ENCODE results near the gene ARID3A. TPM values are rescaled to one million over a fixed set of nuclear protein-coding genes. Genes with fewer than 3 reads are reported as not detected.

The ARID3A gene
- total RNA-seq, 1 experiment from 2014 or later = 10.2 TPM

DNA sequence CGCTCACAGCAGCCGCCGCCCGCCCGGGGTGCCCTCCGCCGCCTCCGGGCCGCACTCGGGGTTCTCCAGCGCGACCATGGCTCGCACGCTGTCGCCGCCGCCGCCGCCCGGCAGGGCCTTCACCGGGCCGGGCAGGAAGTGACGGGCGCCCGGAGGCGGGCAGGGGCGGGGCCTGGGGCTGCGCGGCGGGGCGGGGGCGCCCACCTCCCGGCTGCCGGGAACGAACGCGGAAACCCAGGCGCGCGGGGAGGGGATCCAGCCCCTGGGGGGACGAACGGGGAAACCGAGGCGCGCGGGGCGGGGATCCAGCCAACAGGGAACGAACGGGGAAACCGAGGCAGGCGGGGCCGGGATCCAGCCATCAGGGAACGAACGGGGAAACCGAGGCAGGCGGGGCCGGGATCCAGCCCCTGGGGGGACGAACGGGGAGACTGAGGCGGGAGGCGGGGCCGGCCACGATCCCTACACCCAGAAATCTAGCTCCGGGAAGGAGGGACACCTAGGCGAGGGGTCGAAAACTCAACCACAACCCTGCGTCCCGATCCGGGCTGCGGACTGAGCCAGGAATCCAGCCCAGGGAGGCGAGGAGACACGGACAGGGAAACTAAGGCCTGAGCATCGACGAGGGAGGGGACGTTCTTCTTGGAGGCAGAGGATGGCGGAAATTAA lies 12.6 kb upstream of the ARID3A start, which contains the start of gene R3HDM4:
Gene R3HDM4 (minus strand): TSS at position 140 of the 669 bp plus-strand sequence. CDS start 62 bp downstream, at position 78.
- TF ChIP-seq, protein P1, sequence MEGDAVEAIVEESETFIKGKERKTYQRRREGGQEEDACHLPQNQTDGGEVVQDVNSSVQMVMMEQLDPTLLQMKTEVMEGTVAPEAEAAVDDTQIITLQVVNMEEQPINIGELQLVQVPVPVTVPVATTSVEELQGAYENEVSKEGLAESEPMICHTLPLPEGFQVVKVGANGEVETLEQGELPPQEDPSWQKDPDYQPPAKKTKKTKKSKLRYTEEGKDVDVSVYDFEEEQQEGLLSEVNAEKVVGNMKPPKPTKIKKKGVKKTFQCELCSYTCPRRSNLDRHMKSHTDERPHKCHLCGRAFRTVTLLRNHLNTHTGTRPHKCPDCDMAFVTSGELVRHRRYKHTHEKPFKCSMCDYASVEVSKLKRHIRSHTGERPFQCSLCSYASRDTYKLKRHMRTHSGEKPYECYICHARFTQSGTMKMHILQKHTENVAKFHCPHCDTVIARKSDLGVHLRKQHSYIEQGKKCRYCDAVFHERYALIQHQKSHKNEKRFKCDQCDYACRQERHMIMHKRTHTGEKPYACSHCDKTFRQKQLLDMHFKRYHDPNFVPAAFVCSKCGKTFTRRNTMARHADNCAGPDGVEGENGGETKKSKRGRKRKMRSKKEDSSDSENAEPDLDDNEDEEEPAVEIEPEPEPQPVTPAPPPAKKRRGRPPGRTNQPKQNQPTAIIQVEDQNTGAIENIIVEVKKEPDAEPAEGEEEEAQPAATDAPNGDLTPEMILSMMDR (IDR thresholded peaks at IDR 0.05; ENCODE audit: unreplicated experiment) = no peak
- peaks cover 9% of the 10 kb centered on the region for H3K4me1 Mint-ChIP-seq (ENCODE audit: insufficient read depth, unreplicated experiment)
- ChIA-PET CTCF (interaction anchor here (0.7 to 1.3 kb wide), 2 partner anchors 73 to 113 kb away, joined by 3 to 6 read pairs; no protein-coding TSS in a partner anchor), POLR2A (interaction anchor here (0.6 to 1.3 kb wide), 4 partner anchors 20 to 114 kb away, joined by 3 to 5 read pairs (median 3); partner anchors contain the start of genes MED16 and RNU6-9)
- peak; percentile 50 for DNase-seq (ENCODE audit: unreplicated experiment)
- no peaks in the 10 kb centered on the region for H3K27me3 Mint-ChIP-seq (ENCODE audit: insufficient read depth, unreplicated experiment)
- no peaks in the 10 kb centered on the region for H3K9me3 Mint-ChIP-seq (ENCODE audit: unreplicated experiment)
- H3K27ac Mint-ChIP-seq (ENCODE audit: low read depth, unreplicated experiment) = peak within 1 kb of the TSS; percentile 85
- intact Hi-C loops (cut with micrococcal nuclease) = loop anchor here (5.0 kb wide), 1 partner anchor 41 kb away; no protein-coding TSS in a partner anchor
- peak within 1 kb of the TSS; percentile 71 for H3K4me3 Mint-ChIP-seq (ENCODE audit: unreplicated experiment)
- BruUV-seq (replicated peaks) = no TSS peak
- H3K36me3 Mint-ChIP-seq (ENCODE audit: insufficient read depth, unreplicated experiment) = peaks cover 15% of the 10 kb centered on the region

DNA sequence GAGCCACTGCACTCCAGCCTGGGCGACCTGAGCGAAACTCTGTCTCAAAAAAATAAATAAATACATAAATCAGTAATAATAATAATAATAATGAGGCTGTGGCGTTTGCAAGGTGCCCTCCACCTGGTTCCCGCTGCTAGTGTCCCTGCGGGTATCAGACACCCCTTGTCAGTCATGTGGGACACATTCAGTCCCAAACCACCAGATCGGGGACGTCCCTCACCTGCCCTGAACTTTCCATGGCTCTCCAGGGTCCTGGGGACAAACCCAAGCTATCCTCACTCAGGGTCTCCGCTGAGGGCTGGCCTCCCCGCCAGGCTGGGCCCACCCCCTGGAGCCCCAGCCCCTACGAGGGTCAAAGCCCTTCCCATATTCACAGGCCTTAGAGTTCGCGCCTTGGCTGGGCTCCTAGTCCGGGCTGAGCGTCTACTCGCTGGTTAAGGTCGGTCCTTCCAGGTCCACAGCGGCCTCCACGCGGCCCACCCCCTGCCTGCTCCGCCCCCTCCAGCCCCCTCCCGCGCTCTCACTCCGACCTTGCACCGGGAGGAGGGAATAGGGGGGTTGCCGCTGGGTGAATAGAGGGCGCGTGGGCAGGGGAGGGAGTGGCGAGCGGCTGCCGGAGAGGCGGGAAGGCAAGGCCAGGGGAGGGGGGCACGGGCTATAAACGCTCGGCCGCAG lies 9.1 kb upstream of the ARID3A start:
- POLR2A ChIA-PET = no interaction called here
- DNase-seq (ENCODE audit: unreplicated experiment) = no peak
- intact Hi-C loops (cut with micrococcal nuclease) = loop anchor here (1.0 kb wide), 1 partner anchor 33 kb away; no protein-coding TSS in a partner anchor
- H3K27ac Mint-ChIP-seq (ENCODE audit: low read depth, unreplicated experiment) = no peak overlapping the region
- H3K4me1 Mint-ChIP-seq (ENCODE audit: insufficient read depth, unreplicated experiment) = no peaks in the 10 kb centered on the region
- TF ChIP-seq, protein P1 (IDR thresholded peaks at IDR 0.05; ENCODE audit: unreplicated experiment) = no peak
- H3K27me3 Mint-ChIP-seq (ENCODE audit: insufficient read depth, unreplicated experiment) = no peaks in the 10 kb centered on the region
- CTCF ChIA-PET = no interaction called here
- H3K36me3 Mint-ChIP-seq (ENCODE audit: insufficient read depth, unreplicated experiment) = no peaks in the 10 kb centered on the region
- H3K9me3 Mint-ChIP-seq (ENCODE audit: unreplicated experiment) = no peaks in the 10 kb centered on the region
- H3K4me3 Mint-ChIP-seq (ENCODE audit: unreplicated experiment) = no peak overlapping the region
- BruUV-seq (replicated peaks) = no TSS peak

DNA sequence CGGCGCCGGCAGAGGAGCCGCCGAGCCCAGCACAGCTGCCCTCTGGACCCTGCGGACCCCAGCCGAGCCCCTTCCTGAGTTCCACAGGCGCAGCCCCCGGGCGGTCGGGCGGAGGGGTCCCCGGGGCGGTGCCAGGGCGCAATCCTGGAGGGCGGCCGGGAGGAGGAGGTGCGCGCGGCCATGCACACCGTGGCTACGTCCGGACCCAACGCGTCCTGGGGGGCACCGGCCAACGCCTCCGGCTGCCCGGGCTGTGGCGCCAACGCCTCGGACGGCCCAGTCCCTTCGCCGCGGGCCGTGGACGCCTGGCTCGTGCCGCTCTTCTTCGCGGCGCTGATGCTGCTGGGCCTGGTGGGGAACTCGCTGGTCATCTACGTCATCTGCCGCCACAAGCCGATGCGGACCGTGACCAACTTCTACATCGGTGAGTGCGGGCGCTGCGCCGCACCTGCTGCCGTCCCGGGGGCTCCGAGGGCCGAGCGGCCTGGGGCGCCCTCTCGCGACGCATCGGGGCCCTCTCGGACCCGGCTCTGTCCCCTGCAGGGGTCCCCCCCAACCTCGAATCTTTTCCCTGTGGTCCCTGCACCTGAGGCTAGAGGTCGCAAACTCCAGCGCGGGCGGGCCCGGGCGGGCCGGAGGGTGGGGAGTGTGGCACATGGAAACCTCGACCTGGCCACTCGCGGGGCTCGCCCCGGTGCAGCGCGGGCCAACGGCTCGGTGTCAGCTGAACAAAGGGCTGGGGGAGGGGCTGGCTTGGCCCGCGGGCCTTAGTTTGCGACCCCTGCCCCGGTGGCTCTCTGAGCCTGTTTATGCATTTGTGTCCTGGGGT lies 8.3 kb upstream of the ARID3A start, which contains the start of gene KISS1R:
Gene KISS1R (plus strand): TSS at position 11 of the 829 bp plus-strand sequence. CDS start 170 bp downstream, at position 181.
- ChIA-PET POLR2A (interaction anchor here (0.9 kb wide), 1 partner anchor 63 kb away, joined by 3 read pairs; no protein-coding TSS in a partner anchor), CTCF (interaction anchor here (0.7 kb wide), 1 partner anchor 148 kb away, joined by 5 read pairs; no protein-coding TSS in a partner anchor)
- H3K36me3 Mint-ChIP-seq (ENCODE audit: insufficient read depth, unreplicated experiment) = no peaks in the 10 kb centered on the region
- no peaks in the 10 kb centered on the region for H3K9me3 Mint-ChIP-seq (ENCODE audit: unreplicated experiment)
- DNase-seq (ENCODE audit: unreplicated experiment) = no peak
- intact Hi-C loops (cut with micrococcal nuclease) = loop anchor here (1.0 kb wide), 1 partner anchor 34 kb away; no protein-coding TSS in a partner anchor
- no peak within 1 kb of the TSS for H3K4me3 Mint-ChIP-seq (ENCODE audit: unreplicated experiment)
- no peak within 1 kb of the TSS for H3K27ac Mint-ChIP-seq (ENCODE audit: low read depth, unreplicated experiment)
- no TSS peak for BruUV-seq (replicated peaks)
- TF ChIP-seq, protein P1 (IDR thresholded peaks at IDR 0.05; ENCODE audit: unreplicated experiment) = peak; percentile 79
- H3K27me3 Mint-ChIP-seq (ENCODE audit: insufficient read depth, unreplicated experiment) = no peaks in the 10 kb centered on the region
- H3K4me1 Mint-ChIP-seq (ENCODE audit: insufficient read depth, unreplicated experiment) = no peaks in the 10 kb centered on the region
